Hindlimb muscle (tissue), 1 donor: Measurements from ENCODE around the gene SLC9A9. TPM values are rescaled to one million over a fixed set of nuclear protein-coding genes. Genes with fewer than 3 reads are reported as not detected.
A peak's percentile ranks its signal among the peaks of the same experiment; 100 is the strongest.
"Not testable (repeated sequence)": the region's sequence is repeated elsewhere in the genome, so short reads cannot be mapped to it uniquely, and the experiment has no call there.

Experiments used
- DNase-seq: peaks from one replicate; pipeline ENCODE4 v3.0.0-alpha.2; 2013
- polyA plus RNA-seq: library from polyadenylated mRNA; unstranded; fragments of 120-200 nt; gene quantifications from one replicate; pipeline ENCODE4 v1.2.1, GENCODE V29; 2013; ENCODE audit not compliant: insufficient read length

The SLC9A9 gene
- polyA plus RNA-seq, 1 donor, result 14.0 TPM

DNA sequence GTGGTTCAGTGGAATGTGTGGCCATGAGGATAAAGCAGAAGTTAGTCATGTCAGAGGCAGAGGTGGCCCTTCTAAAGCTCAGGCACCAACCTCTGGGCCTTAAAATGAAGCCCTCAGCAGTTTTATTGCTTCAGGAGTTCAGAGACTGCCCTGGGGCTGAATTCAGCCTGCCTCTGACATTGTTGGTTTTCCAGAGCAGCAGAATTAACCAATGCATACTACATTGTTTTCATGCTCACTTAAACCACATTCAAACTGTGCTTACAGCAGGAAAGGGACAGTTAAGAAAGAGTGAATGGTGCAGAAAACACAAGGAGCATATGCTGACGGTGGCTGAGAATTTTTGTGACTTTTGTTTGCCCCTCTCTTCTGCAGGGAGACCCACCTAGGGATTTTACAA lies 408.5 kb downstream of the SLC9A9 start:
- DNase-seq, result no peak

DNA sequence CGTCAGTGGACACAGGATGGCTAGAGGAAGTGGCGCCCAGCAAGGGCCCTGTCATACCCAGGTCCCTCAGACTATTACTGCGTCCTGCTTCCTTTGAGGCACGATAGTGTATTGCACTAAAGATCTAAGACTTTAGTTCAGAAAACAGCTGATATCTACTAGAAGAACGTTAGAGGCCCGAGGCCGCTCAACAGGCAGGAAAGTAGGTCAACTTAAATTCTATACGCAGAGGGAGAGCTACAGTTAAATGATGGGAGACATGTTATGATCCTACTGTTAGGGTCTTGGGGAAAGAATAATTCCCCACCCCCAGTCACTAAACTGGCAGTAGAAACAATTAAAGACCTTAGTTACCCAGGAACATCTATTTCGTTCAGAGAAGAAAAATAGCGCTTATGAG lies 410.9 kb downstream of the SLC9A9 start:
- no peak for DNase-seq

DNA sequence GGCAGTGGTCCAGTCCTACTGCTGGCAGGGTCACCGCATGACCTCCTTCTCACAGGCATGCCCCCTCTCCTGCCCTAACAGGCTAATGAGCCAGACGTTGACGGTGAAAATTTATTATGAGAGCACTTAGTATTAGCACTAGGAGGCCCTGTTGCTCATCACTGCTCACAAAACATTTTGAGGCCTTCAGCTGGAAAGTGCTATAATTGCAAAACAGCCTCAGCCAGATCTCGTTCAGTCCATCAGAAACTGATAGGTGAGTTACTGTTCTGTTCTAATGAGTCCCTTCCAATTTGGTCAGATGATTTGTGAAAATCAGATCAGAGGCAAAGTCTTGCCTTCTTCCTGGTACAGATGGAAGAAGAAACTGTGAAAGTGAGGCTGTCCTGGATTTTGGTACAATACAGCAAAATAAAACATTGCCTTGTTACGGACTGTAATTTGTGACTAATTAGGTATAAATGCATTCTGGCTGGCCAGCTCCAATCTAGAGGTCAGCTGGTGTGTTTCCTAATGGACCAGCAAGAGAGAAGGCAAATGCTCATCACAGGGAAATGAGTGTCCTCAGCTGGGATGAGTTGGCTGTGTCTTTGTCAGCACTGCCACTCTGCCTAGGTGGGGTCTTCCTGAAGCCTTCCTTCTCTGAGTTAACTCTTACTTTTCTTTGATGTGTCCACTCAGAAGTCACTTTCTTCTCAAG lies 411.9 kb downstream of the SLC9A9 start:
- DNase-seq, result no peak

DNA sequence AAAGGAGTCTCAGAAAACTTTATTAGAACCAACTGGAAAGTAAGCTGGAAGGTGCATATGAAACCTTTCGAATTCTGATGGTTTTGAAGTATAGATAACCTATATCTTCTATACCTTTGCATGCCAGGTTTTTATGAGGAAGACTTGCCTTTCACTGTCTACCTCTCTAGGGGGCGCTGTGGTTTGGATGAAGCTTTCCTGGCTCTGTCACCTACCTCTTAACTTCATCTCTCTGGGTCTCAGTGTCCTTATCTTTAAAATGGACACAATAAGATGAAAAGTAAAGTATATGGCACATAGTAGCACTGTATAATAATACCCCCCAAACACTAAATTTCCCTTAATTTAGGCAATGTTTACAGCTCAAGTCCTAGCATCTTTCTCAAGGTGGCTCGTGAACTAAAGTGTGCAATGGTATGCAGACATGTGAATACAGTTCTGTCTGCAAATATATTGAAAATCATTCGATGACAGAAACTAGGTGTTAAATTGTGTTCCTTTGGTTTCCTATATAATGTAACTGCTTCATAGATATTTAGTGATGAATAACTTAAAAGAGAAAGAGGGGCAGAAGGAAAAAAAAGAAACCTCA lies 414.4 kb downstream of the SLC9A9 start:
- DNase-seq, result no peak

DNA sequence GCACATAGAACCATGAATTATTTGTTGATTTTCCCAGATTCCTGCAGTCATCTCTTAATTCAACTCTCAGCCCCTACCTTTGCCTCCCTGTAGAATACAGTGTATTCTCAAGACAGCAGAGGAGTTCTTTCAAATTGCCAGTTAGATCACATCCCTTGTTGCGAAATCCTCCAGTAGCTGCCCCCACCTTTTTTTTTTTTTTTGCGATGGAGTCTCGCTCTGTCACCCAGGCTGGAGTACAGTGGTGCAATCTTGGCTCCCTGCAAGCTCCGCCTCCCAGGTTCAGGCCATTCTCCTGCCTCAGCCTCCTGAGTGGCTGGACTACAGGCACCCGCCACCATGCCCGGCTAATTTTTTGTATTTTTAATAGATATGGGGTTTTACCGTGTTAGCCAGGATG lies 417.0 kb downstream of the SLC9A9 start:
- not testable (repeated sequence) for DNase-seq

DNA sequence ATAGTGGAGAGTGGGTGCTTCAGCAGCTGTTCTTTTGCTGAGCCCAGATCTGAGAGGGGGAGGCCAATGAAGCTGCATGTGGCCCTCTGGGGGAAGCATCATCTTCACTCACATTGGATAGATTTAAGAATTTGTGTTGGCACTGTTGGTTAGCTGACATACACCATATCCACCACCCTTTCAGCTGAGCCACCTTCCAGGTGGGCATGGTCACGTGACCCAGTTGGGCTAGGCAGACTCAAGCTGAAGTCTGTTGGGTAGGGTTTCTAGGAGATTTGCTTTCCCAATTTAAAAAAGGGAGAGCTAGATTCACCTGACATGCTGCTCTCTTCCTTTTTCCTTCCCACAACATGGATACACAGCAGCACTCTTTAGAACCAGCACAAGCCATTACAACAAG lies 417.7 kb downstream of the SLC9A9 start:
- DNase-seq, result no peak

DNA sequence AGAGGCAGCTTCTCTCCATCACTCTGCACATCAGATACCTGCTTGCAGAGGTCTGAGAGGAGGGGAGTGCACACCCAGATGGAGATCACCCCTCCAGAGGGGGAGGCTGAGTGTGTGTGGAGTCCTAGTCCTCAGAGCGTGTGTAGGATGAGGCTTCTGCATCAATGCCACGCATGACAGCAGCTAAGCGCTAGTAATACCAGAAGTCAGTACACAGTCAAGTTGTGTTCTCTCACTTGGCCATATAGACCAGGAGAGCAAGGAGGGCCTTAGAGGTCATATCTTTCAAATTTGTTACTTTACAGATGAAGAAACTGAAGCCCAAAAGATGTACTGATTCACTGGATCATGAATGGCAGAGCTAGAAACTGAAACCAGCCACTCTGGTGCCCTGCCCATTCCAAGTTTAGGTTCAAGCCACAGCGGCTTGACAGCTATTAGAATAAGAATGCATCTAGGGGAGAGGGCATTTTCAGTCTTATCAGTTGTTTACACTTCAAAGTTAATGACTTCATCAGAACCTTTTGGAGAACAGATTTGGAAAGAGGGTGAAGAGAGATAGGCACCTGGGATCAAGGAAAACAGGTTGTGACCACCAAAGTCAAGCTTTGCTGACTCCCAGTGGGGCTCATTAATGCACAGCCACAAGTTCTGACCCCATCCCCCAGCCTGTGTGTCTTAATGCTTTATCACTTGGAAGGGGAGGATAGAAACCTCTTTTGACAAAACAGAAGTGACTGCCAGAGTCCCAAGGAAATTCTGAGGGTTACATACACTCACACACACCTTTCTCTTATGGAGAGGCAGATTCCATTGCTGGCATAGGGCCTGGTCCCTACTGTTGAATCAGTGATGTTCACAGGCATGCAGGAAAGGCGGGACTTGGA lies 418.4 kb downstream of the SLC9A9 start:
- no peak for DNase-seq

DNA sequence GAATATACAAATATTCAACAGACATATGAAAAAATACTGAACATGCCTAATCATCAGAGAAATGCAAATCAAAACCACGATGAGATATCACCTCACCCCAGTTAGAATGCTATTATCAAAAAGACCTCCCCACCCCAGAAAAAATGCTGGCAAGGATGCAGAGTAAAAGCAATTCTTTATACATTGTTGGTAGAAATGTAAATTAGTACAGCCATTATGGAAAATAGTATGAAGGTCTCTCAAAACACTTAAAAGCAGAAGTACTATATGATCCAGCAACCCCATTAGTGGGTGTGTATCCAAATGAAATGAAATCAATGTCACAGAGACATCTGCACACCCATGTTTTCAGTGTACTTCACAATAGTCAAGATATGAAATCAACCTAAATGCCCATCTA lies 420.0 kb downstream of the SLC9A9 start:
- no peak for DNase-seq

DNA sequence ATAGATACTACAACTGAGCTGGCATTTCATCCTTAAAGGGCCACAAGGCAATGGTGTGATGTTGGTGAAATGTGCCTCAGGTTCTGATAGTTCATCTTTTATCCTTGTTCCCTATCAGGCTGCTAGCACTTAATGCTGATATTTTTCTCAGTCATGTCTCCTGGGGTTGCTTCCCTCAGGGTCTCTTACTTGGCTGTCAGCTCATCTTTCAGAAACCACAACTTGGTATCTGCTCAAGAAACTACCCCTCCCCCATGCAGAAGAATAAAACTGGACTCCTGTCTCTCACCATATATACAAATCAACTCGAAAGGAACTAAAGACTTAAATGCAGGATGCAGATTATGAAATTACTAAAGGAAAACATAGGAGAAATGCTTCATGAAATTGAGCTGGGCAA lies 420.6 kb downstream of the SLC9A9 start:
- DNase-seq, result no peak

DNA sequence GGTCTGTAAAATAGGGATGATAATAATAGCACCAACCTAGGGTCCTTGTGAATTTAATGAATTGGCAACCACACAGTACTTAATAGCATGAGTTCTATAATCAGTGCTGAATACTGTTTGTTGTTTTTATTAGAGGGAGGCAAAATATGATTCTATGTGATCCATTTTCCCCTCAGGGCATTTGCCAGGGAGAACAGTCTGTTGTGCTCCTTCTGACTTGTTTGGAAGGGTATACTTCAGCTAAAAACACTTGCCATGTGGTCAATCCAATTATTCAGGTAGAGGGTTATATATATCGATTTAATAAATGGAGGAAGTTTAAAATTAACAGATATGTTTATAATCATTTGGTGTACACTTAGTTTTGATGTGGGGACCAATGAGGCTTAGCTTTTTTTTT lies 423.4 kb downstream of the SLC9A9 start:
- no peak for DNase-seq

DNA sequence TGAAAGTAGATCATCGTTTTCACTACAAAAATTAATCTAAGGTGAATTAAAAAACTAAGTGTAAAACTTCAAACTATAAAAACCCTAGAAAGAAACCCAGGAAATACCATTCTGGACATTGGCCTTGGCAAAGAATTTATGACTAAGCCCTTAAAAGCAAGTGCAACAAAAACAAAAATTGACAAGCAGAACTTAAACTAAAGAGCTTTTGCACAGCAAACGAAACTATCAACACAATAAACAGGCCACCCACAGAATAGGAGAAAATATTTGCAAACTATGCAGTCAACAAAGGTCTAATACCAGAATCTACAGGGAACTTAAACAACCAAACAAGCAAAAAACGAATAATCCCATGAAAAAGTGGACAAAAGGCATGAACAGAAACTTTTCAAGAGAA lies 426.7 kb downstream of the SLC9A9 start:
- no peak for DNase-seq

DNA sequence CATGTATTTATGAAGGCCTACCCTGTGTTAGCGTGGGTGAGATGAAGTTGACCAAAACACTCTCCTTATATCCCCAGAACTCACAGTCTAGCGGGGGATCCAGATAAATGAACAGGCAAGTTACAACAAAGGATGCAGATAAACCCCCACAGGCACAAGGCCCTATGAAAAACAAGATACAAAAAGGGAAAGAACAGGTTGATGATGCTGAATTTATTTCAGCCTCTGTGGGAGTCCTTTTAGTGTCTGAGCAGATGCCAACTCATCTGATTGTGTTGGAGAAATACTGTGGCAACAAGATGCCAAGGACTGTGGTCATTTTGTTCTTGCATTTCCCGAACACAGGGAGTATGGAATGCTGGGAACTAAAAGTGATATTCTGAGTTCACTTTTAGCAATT lies 428.7 kb downstream of the SLC9A9 start:
- DNase-seq, result no peak

DNA sequence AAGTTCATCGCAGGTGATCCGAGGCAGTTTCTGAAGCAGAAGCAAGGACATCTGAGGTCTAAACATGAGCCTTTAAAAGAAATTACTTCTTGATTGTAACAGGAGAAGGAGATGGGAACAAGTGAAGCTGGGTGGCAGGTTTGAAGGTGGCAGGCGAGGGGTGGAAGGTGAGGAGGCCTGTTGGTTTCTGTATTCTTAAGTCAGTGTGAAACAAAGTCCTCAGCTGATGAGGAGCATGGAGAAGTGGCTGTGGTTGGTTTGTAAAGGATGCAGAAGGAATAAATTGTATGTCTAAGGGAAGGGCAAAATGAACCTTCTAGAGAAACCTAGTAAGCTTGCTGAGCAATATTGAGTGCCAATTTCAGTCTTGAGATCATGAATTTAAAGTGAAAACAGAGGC lies 429.9 kb downstream of the SLC9A9 start:
- DNase-seq, result no peak

DNA sequence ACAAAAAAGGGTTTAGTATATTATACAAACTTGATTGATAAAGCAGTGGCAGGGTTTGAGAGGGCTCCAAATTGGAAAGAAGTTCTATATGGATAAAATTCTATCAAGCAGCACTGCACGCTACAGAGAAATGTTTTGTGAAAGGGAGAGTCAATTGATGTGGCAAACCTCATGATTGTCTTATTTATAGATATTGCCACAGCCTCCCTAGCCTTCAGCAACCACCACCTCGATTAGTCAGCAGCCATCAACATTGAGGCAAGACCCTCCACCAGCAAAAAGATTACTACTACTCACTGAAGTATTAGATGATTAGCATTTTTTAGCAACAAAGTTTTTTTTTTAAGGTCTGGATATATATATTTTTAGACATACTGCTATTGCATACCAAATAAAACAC lies 432.0 kb downstream of the SLC9A9 start:
- no peak for DNase-seq

DNA sequence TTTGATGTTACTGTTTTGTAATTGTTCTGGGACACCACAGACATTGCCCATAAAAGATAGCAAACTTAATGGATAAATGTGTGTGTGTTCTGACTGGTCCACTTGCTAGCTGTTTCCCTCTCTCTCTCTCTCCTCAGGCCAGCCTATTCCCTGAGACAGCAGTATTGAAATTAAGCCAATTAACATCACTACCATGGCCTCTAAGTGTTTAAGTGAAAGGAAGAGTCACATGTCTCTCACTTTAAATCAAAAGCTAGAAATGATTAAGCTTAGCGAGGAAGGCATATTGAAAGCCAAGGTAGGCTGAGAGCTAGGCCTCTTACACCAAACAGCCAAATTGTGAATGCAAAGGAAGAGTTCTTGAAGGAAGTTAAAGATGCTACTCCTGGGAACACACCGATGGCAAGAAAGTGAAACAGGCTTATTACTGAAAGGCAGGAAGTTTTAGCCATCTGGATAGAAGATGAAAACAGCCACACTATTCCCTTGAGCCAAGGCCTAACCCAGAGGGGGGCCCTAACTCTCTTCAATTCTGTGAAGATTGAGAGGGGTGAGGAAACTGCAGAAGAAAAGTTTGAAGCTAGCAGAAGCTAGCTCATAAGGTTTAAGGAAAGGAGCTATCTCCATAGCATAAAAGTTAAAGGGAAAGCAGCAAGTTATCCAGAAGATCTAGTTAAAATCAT lies 433.6 kb downstream of the SLC9A9 start:
- DNase-seq, result peak; percentile 3

DNA sequence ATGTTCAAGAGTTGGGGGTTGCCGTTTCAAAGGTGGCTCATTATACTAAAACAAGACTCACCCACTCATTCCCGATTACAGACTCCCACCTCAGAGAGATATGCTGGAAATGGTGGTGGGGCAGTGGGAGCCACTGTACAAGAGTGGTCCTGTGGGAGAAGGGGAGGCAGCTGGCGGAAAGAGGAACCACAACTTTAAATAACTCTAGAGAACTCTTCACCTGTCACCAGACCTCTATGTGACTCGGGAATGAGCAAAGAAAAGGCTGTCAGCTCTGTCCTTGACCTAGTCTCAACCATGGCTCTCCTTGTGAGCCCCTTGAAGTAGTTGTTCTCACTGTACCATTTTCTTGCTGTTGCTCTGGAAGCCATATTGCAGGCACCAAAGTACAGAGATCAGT lies 434.9 kb downstream of the SLC9A9 start:
- DNase-seq, result no peak

DNA sequence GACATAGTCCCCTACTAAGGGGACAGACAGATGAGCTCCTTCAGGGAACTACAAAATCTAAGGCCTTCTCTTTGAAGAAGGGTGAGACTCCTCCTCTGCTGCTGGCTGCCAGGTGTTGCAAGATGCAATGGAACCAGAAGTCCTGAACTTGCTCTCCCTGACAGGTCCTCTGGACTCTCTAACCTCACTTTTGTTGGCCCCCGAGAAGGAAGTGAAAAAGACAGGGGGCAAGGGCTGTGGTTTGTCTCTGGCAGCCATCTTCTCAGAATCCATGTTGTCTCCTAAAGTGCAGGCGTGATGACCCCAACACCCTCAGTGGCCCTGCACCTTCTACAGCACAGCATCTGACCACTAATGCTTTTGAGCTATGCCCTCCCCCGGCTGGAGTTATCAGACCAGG lies 436.2 kb downstream of the SLC9A9 start:
- DNase-seq, result no peak

DNA sequence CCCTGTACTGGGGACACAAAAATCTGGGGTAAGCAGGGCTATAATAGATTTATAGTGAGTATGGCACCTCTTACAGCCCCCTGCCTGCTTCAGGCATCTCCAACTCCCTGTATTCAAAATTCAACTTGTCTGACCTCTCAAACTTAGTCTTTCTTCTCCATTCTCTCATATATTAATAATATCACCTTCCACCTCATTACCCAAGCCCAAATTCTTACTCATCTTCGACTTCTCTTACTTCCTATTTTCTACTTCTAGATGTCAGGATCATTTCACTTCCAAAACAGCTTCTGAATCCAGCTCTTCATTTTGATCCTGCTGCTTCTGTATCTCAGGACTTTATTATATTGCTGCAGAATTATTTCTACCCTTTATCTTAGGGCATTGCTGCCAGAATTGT lies 438.0 kb downstream of the SLC9A9 start:
- no peak for DNase-seq

DNA sequence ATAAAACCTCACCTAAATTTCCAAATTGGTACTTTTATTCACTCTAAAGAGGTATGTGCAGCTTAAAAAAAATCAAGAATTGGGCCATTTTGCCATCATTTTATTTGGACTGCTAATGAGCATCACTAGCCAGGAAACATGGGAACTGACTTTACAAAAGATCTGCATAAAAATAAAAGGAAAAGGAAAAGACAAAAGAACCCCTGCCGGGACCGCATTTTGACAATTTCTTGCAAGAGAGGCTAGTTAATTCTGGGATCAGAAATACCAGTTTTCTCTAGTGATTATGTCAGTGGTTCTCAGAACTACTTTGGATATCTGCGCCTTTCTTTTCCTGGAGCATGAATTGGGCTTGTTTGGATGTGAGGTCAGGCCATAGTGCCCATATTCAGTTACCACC lies 439.5 kb downstream of the SLC9A9 start:
- no peak for DNase-seq

DNA sequence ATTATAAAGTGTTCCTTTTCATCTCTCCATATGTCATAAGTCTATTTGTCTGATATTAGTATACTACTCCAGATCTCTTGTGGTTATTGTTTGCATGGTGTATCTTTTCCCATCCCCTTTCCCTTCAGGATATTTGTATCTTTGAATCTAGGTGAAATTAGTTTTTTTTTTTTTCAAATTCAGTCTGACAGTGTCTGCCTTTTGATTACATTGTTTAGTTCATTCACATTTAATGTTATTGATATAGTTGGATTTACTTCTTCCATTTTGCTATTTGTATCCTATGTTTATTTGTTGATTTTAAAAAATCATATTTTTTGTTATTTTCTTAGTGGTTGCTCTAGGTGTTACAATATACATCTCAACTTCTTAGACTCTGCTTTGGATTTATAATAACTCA lies 445.7 kb downstream of the SLC9A9 start:
- DNase-seq, result no peak

DNA sequence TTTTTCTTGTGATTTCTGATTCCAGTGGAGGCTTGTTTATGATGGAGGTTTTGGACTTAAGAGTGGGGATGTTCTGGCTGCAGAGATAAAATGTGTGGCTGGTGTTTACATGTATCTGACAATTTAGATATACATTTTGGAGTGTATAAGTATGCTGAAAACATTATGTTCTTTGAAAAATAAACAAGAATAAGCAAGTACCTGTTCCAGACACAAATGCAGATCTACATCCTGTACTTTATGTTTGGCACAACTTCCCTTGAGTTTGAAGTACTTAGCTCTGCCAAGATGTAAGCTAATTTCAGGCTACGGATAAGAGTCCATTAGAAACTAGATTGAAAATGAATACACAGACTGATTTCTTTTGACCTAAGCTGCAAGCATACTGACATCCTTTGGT lies 451.5 kb downstream of the SLC9A9 start:
- no peak for DNase-seq

DNA sequence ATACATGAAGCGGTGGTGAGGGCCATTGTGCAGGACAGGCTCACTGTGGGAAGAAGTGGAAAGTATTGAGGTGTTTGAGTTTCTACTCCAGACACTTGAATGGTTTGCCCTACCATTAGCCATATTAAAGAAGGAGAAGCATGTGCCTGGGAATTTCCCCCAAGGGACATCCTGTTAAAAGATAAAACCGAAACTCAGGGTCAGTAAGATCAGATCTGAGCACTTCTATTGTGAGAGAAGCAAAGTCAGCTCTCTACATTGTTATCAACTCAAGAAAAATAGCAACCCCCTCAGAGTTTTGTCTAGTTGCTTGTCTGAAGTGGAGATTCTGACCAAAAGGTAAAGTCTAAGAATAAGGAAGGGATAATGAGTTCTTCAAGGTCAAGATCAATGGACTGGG lies 458.9 kb downstream of the SLC9A9 start:
- no peak for DNase-seq

DNA sequence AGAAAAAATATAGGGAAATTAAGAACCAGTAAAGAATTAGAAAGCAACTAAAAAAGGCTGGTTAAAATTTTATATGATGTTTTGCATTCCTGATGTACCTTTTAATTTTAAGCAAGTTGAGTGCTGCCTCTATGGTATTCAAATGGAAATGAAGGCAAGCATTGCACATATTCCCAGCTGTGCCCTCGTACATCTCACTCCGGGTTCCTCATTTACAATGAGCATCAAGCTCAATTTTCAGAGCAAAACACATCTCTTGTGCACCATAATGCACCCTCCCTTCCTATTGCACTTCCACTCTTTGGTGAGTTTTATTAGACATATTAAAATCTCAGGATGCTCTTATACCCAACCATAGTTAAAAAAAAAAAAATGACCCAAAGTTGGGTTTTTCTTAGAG lies 460.8 kb downstream of the SLC9A9 start:
- no peak for DNase-seq
